ENCODE measurements around the gene ZNF331. TPM values are rescaled to one million over a fixed set of nuclear protein-coding genes. Genes with fewer than 3 reads are reported as not detected.

The ZNF331 gene
- total RNA-seq (2022; extraction: Qiagen RNA extraction; ENCODE audit: low read depth) = 10.9 to 14.1 TPM (median 11.8 TPM) in 5 replicates

DNA sequence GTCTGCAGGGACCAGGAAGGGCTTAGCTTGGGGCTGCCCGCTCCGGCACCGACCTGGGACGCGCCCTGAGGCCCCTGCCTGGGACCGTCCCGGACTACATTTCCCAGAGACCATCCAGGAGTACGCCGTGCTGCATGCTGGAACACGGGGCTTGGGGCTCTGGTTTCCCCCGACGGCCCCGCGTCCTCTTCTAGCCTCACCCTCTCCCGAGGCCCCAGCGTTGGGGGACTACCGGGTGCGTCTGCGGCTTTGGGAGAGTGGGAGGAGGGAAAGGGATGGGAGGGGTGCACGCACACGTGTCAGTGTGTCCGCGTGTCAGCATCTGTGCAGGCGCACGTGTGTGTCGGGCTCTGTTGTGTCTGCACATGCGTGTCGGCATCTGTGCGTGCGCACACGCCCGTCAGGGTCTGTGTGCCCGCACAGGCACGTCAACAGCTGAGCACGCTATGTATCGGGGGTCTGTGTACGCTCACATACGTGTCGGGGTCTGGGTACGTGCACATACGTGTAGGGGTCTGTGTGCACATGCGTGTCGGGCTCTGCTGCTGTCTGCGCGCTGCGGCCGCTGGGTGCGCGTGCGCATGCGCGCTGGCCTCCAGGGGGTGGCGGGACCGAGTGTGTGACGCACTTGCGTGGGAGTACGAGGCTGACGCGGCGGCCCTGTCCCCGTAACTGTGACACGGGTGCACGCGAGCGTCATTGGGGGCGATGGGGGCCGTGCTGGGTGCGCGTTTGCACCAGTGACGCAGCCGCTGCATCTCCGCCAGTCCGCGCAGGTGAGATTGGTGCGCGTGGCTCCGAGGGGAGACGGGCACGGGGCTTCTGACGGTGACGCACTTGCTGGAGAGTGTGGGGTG, at the start of gene ZNF331:
Gene ZNF331, plus strand, starts transcription at position 625 of the 857 bp plus-strand sequence. CDS start 31,232 bp downstream, outside the sequence.

Other genes with a start within 250 kb of the ZNF331 start
- 1.5 to 4.4 TPM (median 3.7 TPM) in 5 replicates for gene ZNF845, start 204.4 kb upstream of the ZNF331 start, total RNA-seq (2022; extraction: Qiagen RNA extraction; ENCODE audit: low read depth)
- gene ZNF525, start 172.4 kb upstream of the ZNF331 start, total RNA-seq (2022; extraction: Qiagen RNA extraction; ENCODE audit: low read depth) = 0.31 to 0.42 TPM (median 0.39 TPM) in 5 replicates
- gene ZNF765, start 143.0 kb upstream of the ZNF331 start, total RNA-seq (2022; extraction: Qiagen RNA extraction; ENCODE audit: low read depth) = 2.1 to 5.3 TPM (median 3.8 TPM) in 5 replicates
- 7.6 to 8.1 TPM (median 7.7 TPM) in 5 replicates for gene ZNF761, start 106.2 kb upstream of the ZNF331 start, total RNA-seq (2022; extraction: Qiagen RNA extraction; ENCODE audit: low read depth)
- gene ZNF813, start 70.4 kb upstream of the ZNF331 start, total RNA-seq (2022; extraction: Qiagen RNA extraction; ENCODE audit: low read depth) = 0.13 to 0.37 TPM (median 0.22 TPM) in 5 replicates
- gene DPRX, start 93.9 kb downstream of the ZNF331 start, total RNA-seq (2022; extraction: Qiagen RNA extraction; ENCODE audit: low read depth) = not detected in 5 replicates